Motor neuron (in vitro differentiated cells): ENCODE measurements around the gene PACRG. TPM values are rescaled to one million over a fixed set of nuclear protein-coding genes. Genes with fewer than 3 reads are reported as not detected.

Experiments
- ATAC-seq, 8 experiments: fragments of 200-7000 bp; cut with Tn5 transposase; replicated peaks in 6 of 8; 2 replicates each; pipeline ENCODE4 v1.8.0; 2021; ENCODE audit warnings: mild to moderate bottlenecking in 8 of 8, moderate library complexity in 8 of 8
- H3K27ac ChIP-seq, 2 donors: fragments of 250-450 bp; sonication (Bioruptor Pico); 2 replicates each; pipeline ENCODE4 v1.9.0; 2021; ENCODE audit warnings: antibody characterized with exemption in 2 of 2, mild to moderate bottlenecking in 2 of 2, moderate library complexity in 1 of 2
- H3K4me1 ChIP-seq, 2 donors: fragments of 250-450 bp; sonication (Bioruptor Pico); replicated peaks in 1 of 2; 2 replicates each; pipeline ENCODE4 v1.6.1; 2021; ENCODE audit warnings: antibody characterized with exemption in 2 of 2, mild to moderate bottlenecking in 2 of 2, moderate library complexity in 1 of 2
- H3K4me3 ChIP-seq, 5 donors: fragments of 250-450 bp; sonication (Bioruptor Pico); 2 replicates each; pipeline ENCODE4 v1.9.0; 2021; ENCODE audit warnings: antibody characterized with exemption in 5 of 5, mild to moderate bottlenecking in 5 of 5, moderate library complexity in 4 of 5
- WGBS, 10 experiments: fragments of 450-650 bp; shearing (Covaris generic); methylation state at CpG; one replicate each; pipeline ENCODE4 v1.0.0; 2022; 5-methylcytosine and 5-hydroxymethylcytosine counted together
- in situ Hi-C, 9 experiments: fragments of 400-800 bp; cut with MboI; loops; one replicate each; pipeline ENCODE4 v1.15.0; 2021; ENCODE audit warnings: low sequenced_read_pairs in 9 of 9, low pct_unique_long_range_greater_than_20kb in 2 of 9; ENCODE audit not compliant: unreplicated experiment in 9 of 9
- total RNA-seq, 8 experiments: library from RNA; unstranded; fragments of 300-600 nt; gene quantifications; 2 replicates each; pipeline versions ENCODE4 v1.2.3 to v1.2.4, GENCODE V29; 2022

Gene PACRG
- total RNA-seq, 8 experiments from 2014 or later: 4.7 to 47.9 (median 11.9) TPM; not detected in 3

- no peak overlapping the region for H3K4me3 ChIP-seq
- H3K27ac ChIP-seq: peak overlapping the region in 1 of 2 donors; percentile 63
- no peak for ATAC-seq
Measured at GRCh38 chr6:163325390-163325784, 597.6 kb downstream of the PACRG start.

DNA sequence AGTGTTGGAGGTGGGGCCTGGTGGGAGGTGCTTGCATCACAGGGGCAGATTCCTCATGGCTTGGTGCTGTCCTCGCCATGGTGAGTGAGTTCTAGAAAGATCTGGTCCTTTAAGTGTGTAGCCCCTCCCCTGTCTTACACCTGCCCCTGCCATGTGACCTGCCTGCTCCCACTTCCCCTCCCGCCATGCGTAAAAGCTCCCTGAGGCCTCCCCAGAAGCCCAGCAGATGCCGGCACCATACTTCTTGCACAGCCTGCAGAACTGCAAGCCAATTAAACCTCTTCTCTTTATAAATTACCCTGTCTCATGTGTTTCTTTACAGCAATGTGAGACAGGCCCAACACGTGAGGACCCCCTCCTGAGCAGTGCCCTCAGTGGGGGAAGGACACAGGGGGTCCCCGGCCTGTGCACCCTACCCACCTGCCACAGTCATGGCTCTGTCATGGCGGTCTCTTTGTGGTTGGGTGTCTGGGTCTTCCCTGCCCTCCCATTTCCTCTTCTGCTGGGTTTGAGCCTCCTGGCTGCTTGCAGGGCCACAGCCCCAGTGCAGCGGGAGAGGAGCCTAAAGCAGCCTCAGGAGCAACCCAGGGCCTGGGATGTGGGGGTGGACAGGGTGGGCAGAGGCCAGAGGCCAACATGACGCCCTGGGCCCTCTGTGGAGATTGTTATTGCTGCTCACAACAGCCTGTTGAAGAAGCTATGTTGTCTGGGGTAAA, 599.5 kb downstream of the PACRG start:
- no peak overlapping the region for H3K27ac ChIP-seq
- no peak for ATAC-seq
- 40 to 100% (median 100%) methylated on average over 1 to 6 of the region's 9 CpGs; no CpG with 5 or more reads in 3 of the 10 experiments for WGBS, 10 experiments
- in situ Hi-C loops: no loop called here
- peaks cover 15 to 22% of the 10 kb centered on the region in 2 donors for H3K4me1 ChIP-seq
- H3K4me3 ChIP-seq: no peak overlapping the region

More at GRCh38 chr6:163325390-163325784, 597.6 kb downstream of the PACRG start:
- in situ Hi-C loops: no loop called here
- H3K4me1 ChIP-seq: peaks cover 15 to 18% of the 10 kb centered on the region in 2 donors
- WGBS, 10 experiments: 60 to 100% (median 85%) methylated on average over 1 to 4 of the region's 4 CpGs

- Histone ChIP-seq H3K4me1 (peaks cover 15 to 22% of the 10 kb centered on the region in 2 donors), H3K27ac (no peak overlapping the region), H3K4me3 (no peak overlapping the region)
- ATAC-seq: peak in 3 of 8 experiments; percentile 16 to 82 (median 62)
- WGBS, 10 experiments: 36 to 100% (median 64%) methylated on average over 1 to 7 of the region's 8 CpGs; no CpG with 5 or more reads in 1 of the 10 experiments
- in situ Hi-C loops: no loop called here
Measured at GRCh38 chr6:163327921-163328320, 600.1 kb downstream of the PACRG start.

GRCh38 chr6:163328411-163328810, 600.6 kb downstream of the PACRG start:
- in situ Hi-C loops: no loop called here
- 58 to 100% (median 92%) methylated on average over 1 to 5 of the region's 11 CpGs; no CpG with 5 or more reads in 4 of the 10 experiments for WGBS, 10 experiments
- ATAC-seq: no peak
- Histone ChIP-seq H3K4me3 (no peak overlapping the region), H3K4me1 (peaks cover 15 to 22% of the 10 kb centered on the region in 2 donors), H3K27ac (no peak overlapping the region)

DNA sequence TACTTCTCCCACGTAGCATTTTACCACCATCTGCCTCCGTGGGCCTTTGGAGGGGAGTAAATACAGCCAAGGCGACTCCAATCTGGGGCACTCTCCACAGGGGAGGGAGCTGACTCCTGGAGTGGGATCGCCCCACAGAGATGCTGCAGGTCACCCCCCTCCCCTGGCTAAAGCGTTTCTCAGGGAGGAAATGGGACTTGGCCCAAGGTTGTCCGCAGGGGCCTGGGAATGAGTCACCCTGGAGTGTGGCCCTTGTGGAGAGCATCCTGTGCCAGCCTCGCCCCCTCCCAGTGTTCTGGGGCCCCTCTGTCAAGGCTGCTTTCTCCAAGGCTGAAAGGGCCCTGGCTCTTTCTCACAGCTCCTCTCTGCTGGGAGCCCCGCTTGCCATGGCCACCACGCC, 602.2 kb downstream of the PACRG start:
- WGBS, 10 experiments: 40 to 100% (median 82%) methylated on average over 1 to 4 of the region's 9 CpGs; no CpG with 5 or more reads in 4 of the 10 experiments
- peak in 5 of 8 experiments; percentile 51 to 72 (median 68) for ATAC-seq
- no peak overlapping the region for H3K27ac ChIP-seq
- in situ Hi-C loops: no loop called here
- no peak overlapping the region for H3K4me3 ChIP-seq
- peaks cover 4 to 14% of the 10 kb centered on the region in 2 donors for H3K4me1 ChIP-seq

GRCh38 chr6:163331245-163331644, 603.5 kb downstream of the PACRG start:
- 40 to 100% (median 90%) methylated on average over 1 to 2 of the region's 9 CpGs; no CpG with 5 or more reads in 5 of the 10 experiments for WGBS, 10 experiments
- in situ Hi-C loops: no loop called here
- peaks cover 8 to 18% of the 10 kb centered on the region in 2 donors for H3K4me1 ChIP-seq
- H3K27ac ChIP-seq: no peak overlapping the region
- no peak overlapping the region for H3K4me3 ChIP-seq
- ATAC-seq: no peak

DNA sequence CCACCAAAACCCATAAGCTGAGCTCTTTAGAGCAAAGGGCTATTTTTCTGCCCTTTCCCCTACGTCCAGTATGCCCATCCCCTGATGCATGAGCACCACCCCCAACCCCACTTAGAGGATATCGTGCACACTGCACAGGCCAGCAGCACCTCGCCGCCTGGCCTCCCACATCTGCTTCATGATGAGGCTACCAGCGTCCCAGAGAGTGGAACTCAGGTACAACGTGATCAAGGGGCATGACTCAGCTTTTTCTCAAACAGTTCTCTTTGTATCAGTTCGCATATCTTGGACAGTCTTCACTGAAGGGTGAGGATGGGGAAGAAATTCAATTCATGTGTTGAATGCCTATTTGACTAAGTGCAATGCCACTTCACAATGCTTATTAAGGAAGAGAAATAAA, 604.8 kb downstream of the PACRG start:
- Histone ChIP-seq H3K27ac (no peak overlapping the region), H3K4me3 (no peak overlapping the region), H3K4me1 (peaks cover 8 to 19% of the 10 kb centered on the region in 2 donors)
- in situ Hi-C loops: no loop called here
- WGBS, 10 experiments: 33 to 100% (median 72%) methylated on average over 1 to 5 of the region's 7 CpGs; no CpG with 5 or more reads in 4 of the 10 experiments
- ATAC-seq: no peak

- peaks cover 9 to 19% of the 10 kb centered on the region in 2 donors for H3K4me1 ChIP-seq
- no peak overlapping the region for H3K4me3 ChIP-seq
- 0 to 100% (median 74%) methylated on average over 1 to 4 of the region's 4 CpGs; no CpG with 5 or more reads in 2 of the 10 experiments for WGBS, 10 experiments
- H3K27ac ChIP-seq: no peak overlapping the region
- ATAC-seq: no peak
- in situ Hi-C loops: no loop called here
Measured at GRCh38 chr6:163333038-163333437, 605.3 kb downstream of the PACRG start.

DNA sequence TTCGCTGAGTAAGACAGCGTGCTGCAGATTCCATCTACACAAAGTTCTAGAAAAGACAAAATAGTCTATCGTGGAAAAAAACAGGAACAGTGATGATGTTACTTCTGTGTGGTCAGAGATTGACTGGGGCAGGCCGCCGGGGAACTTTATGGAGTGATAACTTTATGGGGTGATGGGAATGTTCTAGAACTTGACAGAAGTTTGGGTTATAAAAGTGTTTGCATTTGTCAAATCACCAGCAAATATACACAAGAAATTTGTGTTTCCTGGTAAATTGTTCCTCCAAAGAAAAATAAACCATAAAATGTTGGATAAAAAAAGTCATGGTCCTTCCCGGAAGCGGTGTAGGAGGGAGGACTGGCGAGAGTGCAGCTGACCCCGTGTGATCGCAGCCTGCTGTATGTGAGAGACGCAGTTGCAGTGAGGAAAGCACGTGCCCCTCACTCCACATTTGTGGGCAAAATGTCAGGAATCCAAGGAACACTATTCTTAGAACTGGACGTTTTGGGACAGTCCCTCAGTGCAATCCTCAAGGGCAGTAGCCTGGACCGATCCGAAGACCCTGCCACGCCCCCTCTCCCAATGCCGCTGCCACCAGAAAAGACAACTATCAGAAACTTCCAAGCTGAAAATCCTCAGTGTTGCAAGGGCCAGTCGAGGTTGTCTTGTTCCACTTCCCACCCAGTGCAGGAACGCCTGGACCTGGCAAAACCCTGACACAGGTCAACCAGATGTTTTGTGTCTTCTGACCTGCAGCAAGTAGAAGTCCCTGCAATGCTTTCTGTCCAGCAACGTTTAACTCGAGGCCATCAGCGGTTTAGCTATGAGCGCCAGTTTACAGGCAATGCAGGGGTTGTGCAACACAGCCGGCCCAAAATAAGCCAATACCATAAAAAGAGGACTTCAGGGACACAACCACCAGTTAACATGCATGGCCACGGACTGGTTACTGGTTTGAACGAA, 606.2 kb downstream of the PACRG start:
- no peak for ATAC-seq
- 74 to 100% (median 90%) methylated on average over 2 to 17 of the region's 26 CpGs for WGBS, 10 experiments
- peaks cover 15 to 28% of the 10 kb centered on the region in 2 donors for H3K4me1 ChIP-seq

GRCh38 chr6:163335056-163335455, 607.3 kb downstream of the PACRG start:
- Histone ChIP-seq H3K4me3 (no peak overlapping the region), H3K4me1 (peaks cover 20 to 32% of the 10 kb centered on the region in 2 donors), H3K27ac (no peak overlapping the region)
- 80 to 100% (median 91%) methylated on average over 1 to 5 of the region's 7 CpGs; no CpG with 5 or more reads in 4 of the 10 experiments for WGBS, 10 experiments
- in situ Hi-C loops: no loop called here
- ATAC-seq: no peak

More for the DNA sequence above, 606.2 kb downstream of the PACRG start:
- Histone ChIP-seq H3K27ac (no peak overlapping the region), H3K4me3 (no peak overlapping the region)
- in situ Hi-C loops: no loop called here

DNA sequence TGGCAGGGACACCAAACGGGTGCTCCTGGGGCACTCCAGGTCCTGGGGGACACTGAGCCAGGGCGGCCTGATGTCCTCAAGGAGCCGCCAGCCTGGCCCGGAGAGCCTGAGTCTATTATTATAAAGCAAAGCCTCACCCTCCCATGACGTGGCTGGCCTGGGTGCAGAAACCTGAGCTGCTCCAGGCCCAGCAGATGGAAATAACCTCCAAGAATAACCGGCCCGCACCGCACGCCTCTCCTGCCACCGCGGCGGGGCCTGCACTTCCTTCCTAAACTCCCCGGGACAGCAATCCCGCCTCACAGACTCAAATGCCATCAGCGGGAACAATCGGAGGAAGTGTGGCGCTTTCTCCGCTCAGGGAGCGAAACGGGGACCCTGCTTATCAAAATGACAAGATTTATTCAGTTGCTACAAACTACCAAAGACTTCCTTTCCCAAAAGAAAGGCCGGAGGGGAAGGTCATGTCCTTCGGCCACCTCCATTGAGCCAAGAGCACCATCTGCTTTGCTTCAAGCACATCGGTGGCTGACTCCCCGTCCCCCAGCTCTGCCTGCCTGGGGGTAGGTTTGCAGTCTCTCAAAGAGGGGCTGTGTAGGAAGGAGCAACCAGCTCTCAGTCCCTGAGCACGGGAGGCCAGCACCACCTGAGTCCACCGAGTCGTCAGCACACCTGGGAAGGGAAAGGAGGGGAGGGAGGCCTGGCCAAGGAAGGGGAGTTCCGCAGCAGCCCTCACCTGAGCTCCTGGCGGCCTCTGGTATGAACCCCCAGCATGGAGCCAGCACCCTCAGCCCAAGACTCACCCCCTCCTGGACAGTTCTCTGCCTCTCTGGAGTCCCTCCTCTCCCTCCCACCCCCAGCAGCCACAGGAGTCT, 608.1 kb downstream of the PACRG start:
- peak overlapping the region in 1 of 2 donors; percentile 7 for H3K27ac ChIP-seq
- 40 to 97% (median 58%) methylated on average over 1 to 17 of the region's 29 CpGs; no CpG with 5 or more reads in 3 of the 10 experiments for WGBS, 10 experiments
- in situ Hi-C loops: no loop called here

DNA sequence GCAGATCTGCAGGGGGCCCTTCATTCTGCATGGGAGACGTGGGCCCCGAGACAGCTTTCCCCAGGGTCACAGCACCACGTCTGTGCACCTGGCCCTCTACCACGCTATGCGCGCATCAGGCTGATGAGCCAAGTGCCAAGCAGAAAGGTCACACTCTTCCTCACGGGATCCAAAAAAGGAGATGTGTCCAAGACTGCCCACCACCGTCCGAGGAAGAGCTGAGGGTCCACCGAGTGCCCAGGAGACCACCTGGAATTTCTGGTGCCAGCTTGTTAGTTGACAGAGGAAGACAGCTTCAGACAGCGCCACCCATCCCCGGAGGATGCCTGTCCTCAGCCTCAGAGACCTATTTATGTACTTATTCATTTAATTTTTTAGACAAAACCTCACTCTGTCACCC, 609.2 kb downstream of the PACRG start:
- H3K4me3 ChIP-seq: no peak overlapping the region
- peaks cover 34 to 37% of the 10 kb centered on the region in 2 donors for H3K4me1 ChIP-seq
- H3K27ac ChIP-seq: no peak overlapping the region
- ATAC-seq: no peak
- 51 to 100% (median 100%) methylated on average over 1 to 4 of the region's 12 CpGs; no CpG with 5 or more reads in 5 of the 10 experiments for WGBS, 10 experiments
- in situ Hi-C loops: no loop called here

More for the DNA sequence above, 608.1 kb downstream of the PACRG start:
- peak in 4 of 8 experiments; percentile 21 to 67 (median 44) for ATAC-seq
- Histone ChIP-seq H3K4me1 (peaks cover 23 to 29% of the 10 kb centered on the region in 2 donors), H3K4me3 (no peak overlapping the region)
